PC-3 (cell line): Measurements from ENCODE around the gene CDH19.

Source experiments
- CTCF ChIP-seq: fragments of 300-600 bp; sonication (generic); conservative IDR thresholded peaks from 2 replicates; pipeline ENCODE4 v1.5.1; 2017; ENCODE audit warnings: antibody characterized with exemption, low read depth, mild to moderate bottlenecking, low read length
- EZH2 ChIP-seq: fragments of 300-600 bp; sonication (generic); IDR thresholded peaks from one replicate; pipeline ENCODE4 v1.6.1; 2017; ENCODE audit warnings: antibody characterized with exemption, mild to moderate bottlenecking, low read length; ENCODE audit not compliant: unreplicated experiment
- EZH2phosphoT487 ChIP-seq: fragments of 300-600 bp; sonication (generic); IDR thresholded peaks from 2 replicates; pipeline ENCODE4 v1.6.1; 2018; ENCODE audit warnings: mild to moderate bottlenecking, antibody characterized with exemption, low read length, borderline replicate concordance

- TF ChIP-seq CTCF: no peak
- TF ChIP-seq EZH2: no peak
- no peak for TF ChIP-seq EZH2phosphoT487
Measured at GRCh38 chr18:66457245-66457644, 146.6 kb downstream of the CDH19 start.
